Esophagus muscularis mucosa (tissue), 3 donors: Measurements from ENCODE around the gene ADCY7.

Experiments
- POLR2A ChIP-seq: fragments of 450-650 bp; IDR thresholded peaks from one replicate; pipeline ENCODE4 v1.6.1; 2017; ENCODE audit warnings: antibody characterized with exemption, moderate library complexity, mild to moderate bottlenecking, low read depth
- TF ChIP-seq, protein P1 (sequence below), 3 experiments: fragments of 200-600 bp in 2 of 3; fragments of 450-650 bp in 1 of 3; sonication (generic) in 2 of 3; IDR thresholded peaks; one replicate each; pipeline ENCODE4 v1.5.1; 2017 to 2019; ENCODE audit warnings: antibody characterized with exemption in 3 of 3, mild to moderate bottlenecking in 2 of 3, moderate library complexity in 1 of 3

DNA sequence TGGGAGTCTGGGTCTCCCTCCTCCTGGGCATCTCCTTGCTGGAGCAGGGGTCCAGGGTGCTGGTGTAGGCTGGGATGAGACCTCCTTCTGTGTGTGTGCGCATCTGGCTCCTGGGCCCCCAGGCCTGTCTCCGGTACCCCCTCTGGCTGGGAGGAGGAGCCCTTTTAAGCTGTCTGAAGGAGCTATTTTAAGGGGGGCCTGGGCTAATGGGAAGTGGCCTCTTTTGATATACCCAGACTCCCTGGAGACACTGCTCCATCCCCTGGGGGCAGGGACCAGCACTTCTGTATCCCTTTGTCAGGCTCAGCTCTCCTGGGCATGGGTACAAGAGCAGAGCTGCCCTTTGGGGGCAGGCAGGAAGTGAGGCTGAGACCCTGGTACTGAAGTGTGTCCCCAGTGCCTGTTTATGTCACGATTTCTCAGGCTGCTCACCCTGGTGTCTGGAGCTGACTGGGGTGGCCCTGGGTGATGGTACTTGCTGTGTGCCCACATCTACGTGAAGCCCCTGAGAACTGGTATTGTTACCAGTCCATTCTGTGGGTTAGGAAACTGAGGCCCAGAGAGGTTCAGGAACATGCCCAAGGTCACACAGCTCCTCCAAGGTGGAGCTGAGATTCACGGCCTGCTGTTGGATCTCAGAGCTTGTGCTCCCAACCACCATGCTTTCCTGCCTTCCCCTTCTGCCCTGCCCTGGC is 6.5 kb downstream of the ADCY7 start:
- no peak for TF ChIP-seq POLR2A
- TF ChIP-seq, protein P1, sequence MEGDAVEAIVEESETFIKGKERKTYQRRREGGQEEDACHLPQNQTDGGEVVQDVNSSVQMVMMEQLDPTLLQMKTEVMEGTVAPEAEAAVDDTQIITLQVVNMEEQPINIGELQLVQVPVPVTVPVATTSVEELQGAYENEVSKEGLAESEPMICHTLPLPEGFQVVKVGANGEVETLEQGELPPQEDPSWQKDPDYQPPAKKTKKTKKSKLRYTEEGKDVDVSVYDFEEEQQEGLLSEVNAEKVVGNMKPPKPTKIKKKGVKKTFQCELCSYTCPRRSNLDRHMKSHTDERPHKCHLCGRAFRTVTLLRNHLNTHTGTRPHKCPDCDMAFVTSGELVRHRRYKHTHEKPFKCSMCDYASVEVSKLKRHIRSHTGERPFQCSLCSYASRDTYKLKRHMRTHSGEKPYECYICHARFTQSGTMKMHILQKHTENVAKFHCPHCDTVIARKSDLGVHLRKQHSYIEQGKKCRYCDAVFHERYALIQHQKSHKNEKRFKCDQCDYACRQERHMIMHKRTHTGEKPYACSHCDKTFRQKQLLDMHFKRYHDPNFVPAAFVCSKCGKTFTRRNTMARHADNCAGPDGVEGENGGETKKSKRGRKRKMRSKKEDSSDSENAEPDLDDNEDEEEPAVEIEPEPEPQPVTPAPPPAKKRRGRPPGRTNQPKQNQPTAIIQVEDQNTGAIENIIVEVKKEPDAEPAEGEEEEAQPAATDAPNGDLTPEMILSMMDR (IDR thresholded peaks at IDR 0.05), result no peak
